Mucosa of descending colon (tissue), 3 donors: ENCODE results near the gene TSPAN32. TPM values are rescaled to one million over a fixed set of nuclear protein-coding genes. Genes with fewer than 3 reads are reported as not detected.
"Not testable (repeated sequence)": the region's sequence is repeated elsewhere in the genome, so short reads cannot be mapped to it uniquely, and the experiment has no call there.

Experiments used
- ATAC-seq: fragments of 200-7000 bp; cut with Tn5 transposase; one replicate; pipeline ENCODE4 v1.9.1; 2020; ENCODE audit warnings: mild to moderate bottlenecking, moderate library complexity
- DNase-seq, 3 donors: peaks; one replicate each; pipeline ENCODE4 v3.0.0-alpha.2; 2020
- H3K36me3 ChIP-seq: fragments of 200-600 bp; one replicate; pipeline ENCODE4 v1.8.0; 2021; ENCODE audit warnings: low read depth, mild to moderate bottlenecking
- H3K4me1 ChIP-seq: fragments of 200-600 bp; one replicate; pipeline ENCODE4 v1.8.0; 2021; ENCODE audit warnings: low read depth, mild to moderate bottlenecking
- H3K4me3 ChIP-seq: fragments of 200-600 bp; one replicate; pipeline ENCODE4 v1.8.0; 2021; ENCODE audit warnings: mild to moderate bottlenecking
- H3K9me3 ChIP-seq: fragments of 200-600 bp; one replicate; pipeline ENCODE4 v1.8.0; 2021; ENCODE audit warnings: mild to moderate bottlenecking
- CTCF ChIP-seq: fragments of 200-600 bp; IDR thresholded peaks from one replicate; pipeline ENCODE4 v1.8.0; 2022; ENCODE audit warnings: antibody characterized with exemption, mild to moderate bottlenecking
- intact Hi-C, 2 donors: fragments of 100-400 bp; cut with DNase I in 1 of 2; cut with micrococcal nuclease in 1 of 2; formaldehyde crosslinking; loops; one replicate each; pipeline versions ENCODE4 v1.11.0 to v1.11.1; 2022; cut with DNase I, micrococcal nuclease
- total RNA-seq, 3 donors: library from RNA; stranded (reverse); fragmentation: NEBNext Ultra II Directional in 2 of 3; extraction: Animal tissue kit (Norgen Biotek cat#: 25700) in 2 of 3; gene quantifications; one replicate each; pipeline versions ENCODE4 v1.2.1 to v1.2.4, GENCODE V29; 2021 to 2023
- donor health status: DM: no; HTN: no; CAD: no; lungs with moderate emphysema.
- donor health status: DM: no; HTN: no; CAD: no.
- donor health status: DM: no; HTN: yes; CAD: no.

The TSPAN32 gene
- total RNA-seq, 3 donors from 2014 or later, result 1.2 to 2.8 (median 2.6) TPM

- no peak overlapping the region for H3K4me3 ChIP-seq
- TF ChIP-seq CTCF, result no peak
- DNase-seq (peak in 2 of 3 donors; percentile 0 to 15), ATAC-seq (no peak)
- intact Hi-C loops, result no loop called here
- no peaks in the 10 kb centered on the region for H3K4me1 ChIP-seq
- H3K36me3 ChIP-seq, result no peaks in the 10 kb centered on the region
- peaks cover 8% of the 10 kb centered on the region for H3K9me3 ChIP-seq
Observed at GRCh38 chr11:2276280-2277007, 25.4 kb upstream of the TSPAN32 start.

GRCh38 chr11:2277008-2277346 is 24.8 kb upstream of the TSPAN32 start:
- peaks cover 8% of the 10 kb centered on the region for H3K9me3 ChIP-seq
- TF ChIP-seq CTCF, result no peak
- no peaks in the 10 kb centered on the region for H3K36me3 ChIP-seq
- ATAC-seq, result no peak
- DNase-seq, result peak in 2 of 3 donors; percentile 1 to 18
- H3K4me3 ChIP-seq, result no peak overlapping the region
- no peaks in the 10 kb centered on the region for H3K4me1 ChIP-seq
- intact Hi-C loops, result no loop called here

- DNase-seq, result no peak
- H3K4me1 ChIP-seq, result no peaks in the 10 kb centered on the region
- TF ChIP-seq CTCF, result no peak
- intact Hi-C loops, result no loop called here
- peaks cover 8% of the 10 kb centered on the region for H3K9me3 ChIP-seq
- H3K4me3 ChIP-seq, result no peak overlapping the region
- H3K36me3 ChIP-seq, result no peaks in the 10 kb centered on the region
- ATAC-seq, result no peak
Observed at GRCh38 chr11:2277933-2278523, 23.8 kb upstream of the TSPAN32 start.

GRCh38 chr11:2280208-2280607 is 21.6 kb upstream of the TSPAN32 start:
- H3K36me3 ChIP-seq, result no peaks in the 10 kb centered on the region
- intact Hi-C loops, result no loop called here
- ATAC-seq (no peak), DNase-seq (no peak)
- H3K4me1 ChIP-seq, result no peaks in the 10 kb centered on the region
- H3K9me3 ChIP-seq, result peaks cover 8% of the 10 kb centered on the region
- H3K4me3 ChIP-seq, result no peak overlapping the region
- no peak for TF ChIP-seq CTCF

- intact Hi-C loops, H3K4me3 ChIP-seq, ATAC-seq, H3K36me3 ChIP-seq, H3K4me1 ChIP-seq, H3K9me3 ChIP-seq: not testable (repeated sequence)
- peak in 2 of 3 donors; percentile 0 to 37 for DNase-seq
Observed at GRCh38 chr11:2286350-2286749, 15.5 kb upstream of the TSPAN32 start.

- ATAC-seq (no peak), DNase-seq (peak; percentile 9 to 50 (median 31))
- H3K9me3 ChIP-seq, result no peaks in the 10 kb centered on the region
- H3K4me3 ChIP-seq, result no peak overlapping the region
- no peaks in the 10 kb centered on the region for H3K36me3 ChIP-seq
- no peak for TF ChIP-seq CTCF
- H3K4me1 ChIP-seq, result no peaks in the 10 kb centered on the region
- intact Hi-C loops, result no loop called here
Observed at GRCh38 chr11:2287091-2287490, 14.7 kb upstream of the TSPAN32 start.
